ENCODE measurements around the gene PPP1R1B. TPM values are rescaled to one million over a fixed set of nuclear protein-coding genes. Genes with fewer than 3 reads are reported as not detected.

The PPP1R1B gene
- total RNA-seq, 4 donors from 2014 or later = 43.7 to 112 (median 70.4) TPM

- no peak overlapping the region for H3K4me3 ChIP-seq
- H3K36me3 ChIP-seq = peaks cover 63% of the 10 kb centered on the region
- no peaks in the 10 kb centered on the region for H3K27me3 ChIP-seq
- H3K4me1 ChIP-seq = peaks cover 37% of the 10 kb centered on the region
- WGBS = 72% methylated on average over 15 of the region's 15 CpGs
- H3K27ac ChIP-seq = no peak overlapping the region
- H3K9me3 ChIP-seq = no peaks in the 10 kb centered on the region
- no peak for TF ChIP-seq POLR2AphosphoS5 (IDR thresholded peaks at IDR 0.05)
- no peak for TF ChIP-seq EP300 (IDR thresholded peaks at IDR 0.05)
- TF ChIP-seq POLR2A (IDR thresholded peaks at IDR 0.05) = no peak
- TF ChIP-seq, protein P1, sequence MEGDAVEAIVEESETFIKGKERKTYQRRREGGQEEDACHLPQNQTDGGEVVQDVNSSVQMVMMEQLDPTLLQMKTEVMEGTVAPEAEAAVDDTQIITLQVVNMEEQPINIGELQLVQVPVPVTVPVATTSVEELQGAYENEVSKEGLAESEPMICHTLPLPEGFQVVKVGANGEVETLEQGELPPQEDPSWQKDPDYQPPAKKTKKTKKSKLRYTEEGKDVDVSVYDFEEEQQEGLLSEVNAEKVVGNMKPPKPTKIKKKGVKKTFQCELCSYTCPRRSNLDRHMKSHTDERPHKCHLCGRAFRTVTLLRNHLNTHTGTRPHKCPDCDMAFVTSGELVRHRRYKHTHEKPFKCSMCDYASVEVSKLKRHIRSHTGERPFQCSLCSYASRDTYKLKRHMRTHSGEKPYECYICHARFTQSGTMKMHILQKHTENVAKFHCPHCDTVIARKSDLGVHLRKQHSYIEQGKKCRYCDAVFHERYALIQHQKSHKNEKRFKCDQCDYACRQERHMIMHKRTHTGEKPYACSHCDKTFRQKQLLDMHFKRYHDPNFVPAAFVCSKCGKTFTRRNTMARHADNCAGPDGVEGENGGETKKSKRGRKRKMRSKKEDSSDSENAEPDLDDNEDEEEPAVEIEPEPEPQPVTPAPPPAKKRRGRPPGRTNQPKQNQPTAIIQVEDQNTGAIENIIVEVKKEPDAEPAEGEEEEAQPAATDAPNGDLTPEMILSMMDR (IDR thresholded peaks at IDR 0.05) = no peak
- DNase-seq (ENCODE audit: low spot score in 2 of 2) = no peak
These were observed 32.7 kb downstream of the PPP1R1B start for GRCh38 chr17:39659279-39660010.

- peak overlapping the region; percentile 3 for H3K27ac ChIP-seq
- WGBS = 89% methylated on average over 5 of the region's 5 CpGs
- H3K4me1 ChIP-seq = peaks cover 42% of the 10 kb centered on the region
- peaks cover 61% of the 10 kb centered on the region for H3K36me3 ChIP-seq
- TF ChIP-seq POLR2AphosphoS5 (IDR thresholded peaks at IDR 0.05) (no peak), POLR2A (IDR thresholded peaks at IDR 0.05) (no peak), EP300 (IDR thresholded peaks at IDR 0.05) (no peak)
- TF ChIP-seq, protein P1 (IDR thresholded peaks at IDR 0.05) = no peak
- no peaks in the 10 kb centered on the region for H3K9me3 ChIP-seq
- H3K4me3 ChIP-seq = no peak overlapping the region
- DNase-seq (ENCODE audit: low spot score in 2 of 2) = no peak
- no peaks in the 10 kb centered on the region for H3K27me3 ChIP-seq
These were observed 33.2 kb downstream of the PPP1R1B start for GRCh38 chr17:39660011-39660360.

DNA sequence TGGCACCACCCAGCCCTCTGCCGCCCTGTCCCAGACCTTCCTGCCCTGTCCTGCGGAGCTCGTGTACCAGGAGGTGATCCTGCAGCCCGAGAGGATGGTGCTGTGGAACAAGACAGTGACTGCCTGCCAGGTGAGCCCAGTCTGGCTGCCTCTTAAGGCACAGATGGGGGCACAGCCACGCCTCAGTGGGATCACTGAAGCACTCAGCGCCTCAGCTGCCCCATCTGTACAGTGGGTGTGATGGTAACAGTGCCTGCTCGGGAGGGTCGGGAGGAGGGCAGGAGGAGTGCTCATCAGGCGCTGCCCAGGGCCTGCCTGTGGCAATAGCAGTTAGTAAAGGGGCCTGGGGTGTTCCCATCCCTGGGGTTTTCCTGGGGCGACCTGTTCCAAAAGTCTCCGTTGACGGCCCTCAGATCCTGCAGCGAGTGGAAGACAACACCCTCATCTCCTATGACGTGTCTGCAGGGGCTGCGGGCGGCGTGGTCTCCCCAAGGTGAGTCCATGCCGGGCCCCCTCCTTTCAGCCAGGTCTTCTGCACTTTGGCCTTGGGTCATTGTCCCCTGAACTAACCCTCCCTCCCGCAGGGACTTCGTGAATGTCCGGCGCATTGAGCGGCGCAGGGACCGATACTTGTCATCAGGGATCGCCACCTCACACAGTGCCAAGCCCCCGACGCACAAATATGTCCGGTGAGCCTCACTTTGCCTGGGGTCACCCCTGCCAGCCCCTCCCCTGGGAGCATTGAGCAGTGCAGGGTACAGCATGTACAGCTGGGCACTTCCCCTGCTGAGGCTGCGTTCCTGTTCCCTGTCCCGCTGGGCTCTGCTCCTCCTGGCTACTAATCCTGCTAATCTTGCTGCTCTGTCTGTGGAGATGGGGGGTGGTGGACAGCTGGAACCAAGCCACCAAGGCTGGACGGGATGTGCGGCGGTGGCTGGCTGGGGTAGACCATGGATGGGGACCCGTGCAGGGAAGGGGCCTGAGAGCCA, 33.9 kb downstream of the PPP1R1B start:
- H3K27me3 ChIP-seq = peaks cover 7% of the 10 kb centered on the region
- peaks cover 48% of the 10 kb centered on the region for H3K4me1 ChIP-seq
- H3K27ac ChIP-seq = peak overlapping the region; percentile 3
- no peak for DNase-seq (ENCODE audit: low spot score in 2 of 2)
- TF ChIP-seq POLR2A (IDR thresholded peaks at IDR 0.05) (no peak), EP300 (IDR thresholded peaks at IDR 0.05) (no peak), POLR2AphosphoS5 (IDR thresholded peaks at IDR 0.05) (no peak)
- TF ChIP-seq, protein P1 (IDR thresholded peaks at IDR 0.05) = no peak
- no peaks in the 10 kb centered on the region for H3K9me3 ChIP-seq
- 83% methylated on average over 19 of the region's 35 CpGs for WGBS
- no peak overlapping the region for H3K4me3 ChIP-seq
- peaks cover 61% of the 10 kb centered on the region for H3K36me3 ChIP-seq

GRCh38 chr17:39661744-39662541, 35.2 kb downstream of the PPP1R1B start:
- H3K27me3 ChIP-seq = peaks cover 19% of the 10 kb centered on the region
- TF ChIP-seq POLR2AphosphoS5 (IDR thresholded peaks at IDR 0.05) = no peak
- H3K4me1 ChIP-seq = peaks cover 58% of the 10 kb centered on the region
- WGBS = 77% methylated on average over 8 of the region's 8 CpGs
- peaks cover 49% of the 10 kb centered on the region for H3K36me3 ChIP-seq
- no peak for DNase-seq (ENCODE audit: low spot score in 2 of 2)
- H3K9me3 ChIP-seq = no peaks in the 10 kb centered on the region
- peak overlapping the region; percentile 56 for H3K27ac ChIP-seq
- no peak overlapping the region for H3K4me3 ChIP-seq

- WGBS = 68% methylated on average over 5 of the region's 22 CpGs
- Histone ChIP-seq H3K4me1 (peaks cover 66% of the 10 kb centered on the region), H3K9me3 (no peaks in the 10 kb centered on the region), H3K27ac (peak overlapping the region; percentile 56), H3K27me3 (peaks cover 27% of the 10 kb centered on the region), H3K4me3 (no peak overlapping the region), H3K36me3 (peaks cover 42% of the 10 kb centered on the region)
- no peak for TF ChIP-seq POLR2A (IDR thresholded peaks at IDR 0.05)
- TF ChIP-seq, protein P1 (IDR thresholded peaks at IDR 0.05) = no peak
- TF ChIP-seq EP300 (IDR thresholded peaks at IDR 0.05) = no peak
- no peak for TF ChIP-seq POLR2AphosphoS5 (IDR thresholded peaks at IDR 0.05)
- DNase-seq (ENCODE audit: low spot score in 2 of 2) = no peak
These were observed 36.0 kb downstream of the PPP1R1B start for GRCh38 chr17:39662551-39663339.

Measured in suprapubic skin (tissue), 4 donors.